ENCODE measurements around the gene PTPRK. TPM values are rescaled to one million over a fixed set of nuclear protein-coding genes. Genes with fewer than 3 reads are reported as not detected.

The PTPRK gene
- total and polyA plus RNA-seq, 4 donors: 8.2 to 224 (median 42.9) TPM

GRCh38 chr6:127956260-127956888 is 564.0 kb downstream of the PTPRK start:
- Histone ChIP-seq H3K9ac (ENCODE audit: insufficient read depth in 1 of 2, low read length in 2 of 2) (no peak overlapping the region), H3K36me3 (ENCODE audit: control insufficient read depth in 4 of 4, insufficient read depth in 4 of 4, low read length in 4 of 4) (no peaks in the 10 kb centered on the region), H3K27ac (ENCODE audit: low read depth in 1 of 2, low read length in 1 of 2) (no peak overlapping the region), H3K27me3 (ENCODE audit: control insufficient read depth in 3 of 3, insufficient read depth in 3 of 3, low read length in 2 of 3) (peaks cover 0 to 37% (median 33%) of the 10 kb centered on the region in 3 donors), H3K4me1 (ENCODE audit: control insufficient read depth in 5 of 5, insufficient read depth in 5 of 5, low read length in 5 of 5) (peaks cover 0 to 12% (median 0%) of the 10 kb centered on the region in 5 donors), H3K9me3 (ENCODE audit: control insufficient read depth in 4 of 4, insufficient read depth in 3 of 4, low read length in 3 of 4) (no peaks in the 10 kb centered on the region), H3K4me3 (no peak overlapping the region)
- no peak for TF ChIP-seq CTCF (IDR thresholded peaks at IDR 0.05; ENCODE audit: control extremely low read depth, extremely low read depth)
- no peak for DNase-seq
- WGBS, 2 donors: 82 to 87% methylated on average over 6 of the region's 6 CpGs
- no peak for ATAC-seq (ENCODE audit: insufficient read depth, low FRiP score)

GRCh38 chr6:127954082-127954481 is 566.3 kb downstream of the PTPRK start:
- no peak overlapping the region for H3K9ac ChIP-seq (ENCODE audit: insufficient read depth in 1 of 2, low read length in 2 of 2)
- TF ChIP-seq CTCF (IDR thresholded peaks at IDR 0.05; ENCODE audit: control extremely low read depth, extremely low read depth): no peak
- peaks cover 0 to 38% (median 28%) of the 10 kb centered on the region in 3 donors for H3K27me3 ChIP-seq (ENCODE audit: control insufficient read depth in 3 of 3, insufficient read depth in 3 of 3, low read length in 2 of 3)
- no peak overlapping the region for H3K27ac ChIP-seq (ENCODE audit: low read depth in 1 of 2, low read length in 1 of 2)
- DNase-seq (no peak), ATAC-seq (ENCODE audit: insufficient read depth, low FRiP score) (no peak)
- H3K36me3 ChIP-seq (ENCODE audit: control insufficient read depth in 4 of 4, insufficient read depth in 4 of 4, low read length in 4 of 4): no peaks in the 10 kb centered on the region
- WGBS, 2 donors: 97 to 99% methylated on average over 4 of the region's 4 CpGs
- H3K9me3 ChIP-seq (ENCODE audit: control insufficient read depth in 4 of 4, insufficient read depth in 3 of 4, low read length in 3 of 4): no peaks in the 10 kb centered on the region
- H3K4me1 ChIP-seq (ENCODE audit: control insufficient read depth in 5 of 5, insufficient read depth in 5 of 5, low read length in 5 of 5): peaks cover 0 to 12% (median 0%) of the 10 kb centered on the region in 5 donors
- no peak overlapping the region for H3K4me3 ChIP-seq

- no peak for TF ChIP-seq CTCF (IDR thresholded peaks at IDR 0.05; ENCODE audit: control extremely low read depth, extremely low read depth)
- no peaks in the 10 kb centered on the region for H3K9me3 ChIP-seq (ENCODE audit: control insufficient read depth in 4 of 4, insufficient read depth in 3 of 4, low read length in 3 of 4)
- H3K4me3 ChIP-seq: no peak overlapping the region
- H3K27ac ChIP-seq (ENCODE audit: low read depth in 1 of 2, low read length in 1 of 2): no peak overlapping the region
- no peak for ATAC-seq (ENCODE audit: insufficient read depth, low FRiP score)
- 80 to 85% methylated on average over 4 of the region's 4 CpGs for WGBS, 2 donors
- DNase-seq: no peak
- H3K36me3 ChIP-seq (ENCODE audit: control insufficient read depth in 4 of 4, insufficient read depth in 4 of 4, low read length in 4 of 4): no peaks in the 10 kb centered on the region
- H3K9ac ChIP-seq (ENCODE audit: insufficient read depth in 1 of 2, low read length in 2 of 2): no peak overlapping the region
- H3K4me1 ChIP-seq (ENCODE audit: control insufficient read depth in 5 of 5, insufficient read depth in 5 of 5, low read length in 5 of 5): peaks cover 0 to 12% (median 0%) of the 10 kb centered on the region in 5 donors
- peaks cover 0 to 33% (median 30%) of the 10 kb centered on the region in 3 donors for H3K27me3 ChIP-seq (ENCODE audit: control insufficient read depth in 3 of 3, insufficient read depth in 3 of 3, low read length in 2 of 3)
These were observed 567.6 kb downstream of the PTPRK start for GRCh38 chr6:127952831-127953230.

DNA sequence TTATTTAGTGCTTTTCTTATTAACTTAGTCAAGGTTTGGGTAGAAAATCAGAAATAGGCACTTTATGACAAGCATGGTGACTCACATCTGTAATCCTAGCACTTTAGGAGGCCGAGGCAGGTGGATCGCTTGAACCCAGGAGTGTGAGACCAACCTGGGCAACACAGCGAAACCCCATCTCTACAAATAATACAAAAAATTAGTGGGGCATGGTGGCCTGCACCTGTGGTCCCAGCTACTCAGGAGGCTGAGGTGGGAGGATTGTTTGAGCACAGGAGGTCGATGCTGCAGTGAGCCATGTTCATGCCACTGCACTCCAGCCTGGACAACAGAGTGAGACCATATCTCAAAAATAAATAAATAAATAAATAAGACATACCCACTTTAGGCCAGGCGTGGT is 568.2 kb downstream of the PTPRK start:
- Histone ChIP-seq H3K9me3 (ENCODE audit: control insufficient read depth in 4 of 4, insufficient read depth in 3 of 4, low read length in 3 of 4) (no peaks in the 10 kb centered on the region), H3K36me3 (ENCODE audit: control insufficient read depth in 4 of 4, insufficient read depth in 4 of 4, low read length in 4 of 4) (no peaks in the 10 kb centered on the region), H3K4me3 (no peak overlapping the region), H3K9ac (ENCODE audit: insufficient read depth in 1 of 2, low read length in 2 of 2) (no peak overlapping the region), H3K27ac (ENCODE audit: low read depth in 1 of 2, low read length in 1 of 2) (no peak overlapping the region), H3K27me3 (ENCODE audit: control insufficient read depth in 3 of 3, insufficient read depth in 3 of 3, low read length in 2 of 3) (peaks cover 0 to 33% (median 30%) of the 10 kb centered on the region in 3 donors), H3K4me1 (ENCODE audit: control insufficient read depth in 5 of 5, insufficient read depth in 5 of 5, low read length in 5 of 5) (peaks cover 0 to 8% (median 0%) of the 10 kb centered on the region in 5 donors)
- no peak for ATAC-seq (ENCODE audit: insufficient read depth, low FRiP score)
- TF ChIP-seq CTCF (IDR thresholded peaks at IDR 0.05; ENCODE audit: control extremely low read depth, extremely low read depth): no peak
- WGBS, 2 donors: 92 to 93% methylated on average over 5 of the region's 5 CpGs
- DNase-seq: no peak

All from lung (tissue), 12 donors.